OCI-LY3 (cell line): Measurements from ENCODE around the gene TENT4B.

Source experiments
- H2AFZ ChIP-seq: fragments of 200-600, 300-600 bp; shearing (Covaris generic); 2 replicates; pipeline ENCODE4 v1.6.0; 2014; ENCODE audit warnings: antibody characterized with exemption, low read depth, low read length
- H3K27ac ChIP-seq: fragments of 200-600, 300-600 bp; sonication (generic); 2 replicates; pipeline ENCODE4 v1.5.1; 2014; ENCODE audit warnings: mild to moderate bottlenecking, low read length, moderate library complexity, mixed read lengths
- H3K27me3 ChIP-seq: fragments of 200-600, 300-600 bp; sonication (generic); 2 replicates; pipeline ENCODE4 v1.6.1; 2014; ENCODE audit warnings: low read depth, low read length, mixed read lengths
- H3K36me3 ChIP-seq: fragments of 200-600, 300-600 bp; sonication (generic); replicated peaks from 2 replicates; pipeline ENCODE3; 2014; ENCODE audit warnings: low read depth, low read length, mixed read lengths
- H3K4me1 ChIP-seq: fragments of 300-600, 200-600 bp; sonication (generic); 2 replicates; pipeline ENCODE4 v1.6.1; 2014; ENCODE audit warnings: low read length, mixed read lengths
- H3K4me2 ChIP-seq: fragments of 200-600, 300-600 bp; sonication (generic); 2 replicates; pipeline ENCODE4 v1.6.1; 2014; ENCODE audit warnings: low read length, mixed read lengths
- H3K4me3 ChIP-seq: fragments of 300-600, 200-600 bp; sonication (generic); 2 replicates; pipeline ENCODE4 v1.5.1; 2014; ENCODE audit warnings: antibody characterized with exemption, mild to moderate bottlenecking, low read length, moderate library complexity
- H3K79me2 ChIP-seq: fragments of 300-600, 200-600 bp; shearing (Covaris generic); 2 replicates; pipeline ENCODE4 v1.6.1; 2014; ENCODE audit warnings: mild to moderate bottlenecking, low read length, mixed read lengths
- H3K9ac ChIP-seq: fragments of 300-600, 200-600 bp; shearing (Covaris generic); 2 replicates; pipeline ENCODE4 v1.6.0; 2014; ENCODE audit warnings: mild to moderate bottlenecking, low read length, moderate library complexity
- H3K9me3 ChIP-seq: fragments of 200-600, 300-600 bp; shearing (Covaris generic); 2 replicates; pipeline ENCODE4 v1.6.1; 2014; ENCODE audit warnings: low read length, mixed read lengths; ENCODE audit not compliant: insufficient read depth
- H4K20me1 ChIP-seq: fragments of 200-600, 300-600 bp; sonication (generic); 2 replicates; pipeline ENCODE4 v1.6.1; 2016; ENCODE audit warnings: low read length, mixed read lengths; ENCODE audit not compliant: insufficient read depth
- EZH2phosphoT487 ChIP-seq: fragments of 200-600 bp; shearing (Covaris generic); IDR thresholded peaks from 2 replicates; pipeline ENCODE4 v1.6.1; 2018; ENCODE audit warnings: antibody characterized with exemption, mixed run types, low read depth
- TF ChIP-seq, protein P1 (sequence below): fragments of 200-600, 300-600 bp; sonication (generic); IDR thresholded peaks from 2 replicates; pipeline ENCODE4 v1.5.1; 2014; ENCODE audit warnings: antibody characterized with exemption, low read length, low read depth

TENT4B gene

DNA sequence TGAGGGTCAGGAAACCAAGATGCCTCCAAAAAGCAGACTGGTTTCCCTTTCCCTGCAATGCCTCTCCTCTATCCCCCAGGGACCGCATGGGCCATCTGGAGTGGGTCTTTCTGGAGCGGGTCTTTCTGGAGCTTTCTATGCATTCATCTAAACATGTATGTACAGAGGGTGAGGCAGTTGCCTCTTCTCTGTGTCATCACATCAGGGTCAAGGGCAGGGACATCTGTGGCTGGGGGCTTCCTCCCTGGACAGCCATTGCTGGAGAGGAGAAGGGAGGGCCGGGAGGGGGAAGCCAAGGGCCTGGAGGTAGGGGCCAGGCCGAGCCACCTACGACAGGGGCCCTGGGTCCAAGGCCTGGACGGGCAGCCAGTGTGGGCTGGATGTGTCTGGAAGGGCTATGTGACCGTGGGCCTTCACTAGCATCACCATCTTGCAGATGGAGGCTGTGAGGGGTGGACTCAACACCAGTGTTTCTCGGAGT is 114.1 kb downstream of the TENT4B start:
- no peak overlapping the region for H3K27ac ChIP-seq
- peak overlapping the region; percentile 77; the same call in 1 of the 2 replicates for H3K9ac ChIP-seq
- TF ChIP-seq, protein P1, sequence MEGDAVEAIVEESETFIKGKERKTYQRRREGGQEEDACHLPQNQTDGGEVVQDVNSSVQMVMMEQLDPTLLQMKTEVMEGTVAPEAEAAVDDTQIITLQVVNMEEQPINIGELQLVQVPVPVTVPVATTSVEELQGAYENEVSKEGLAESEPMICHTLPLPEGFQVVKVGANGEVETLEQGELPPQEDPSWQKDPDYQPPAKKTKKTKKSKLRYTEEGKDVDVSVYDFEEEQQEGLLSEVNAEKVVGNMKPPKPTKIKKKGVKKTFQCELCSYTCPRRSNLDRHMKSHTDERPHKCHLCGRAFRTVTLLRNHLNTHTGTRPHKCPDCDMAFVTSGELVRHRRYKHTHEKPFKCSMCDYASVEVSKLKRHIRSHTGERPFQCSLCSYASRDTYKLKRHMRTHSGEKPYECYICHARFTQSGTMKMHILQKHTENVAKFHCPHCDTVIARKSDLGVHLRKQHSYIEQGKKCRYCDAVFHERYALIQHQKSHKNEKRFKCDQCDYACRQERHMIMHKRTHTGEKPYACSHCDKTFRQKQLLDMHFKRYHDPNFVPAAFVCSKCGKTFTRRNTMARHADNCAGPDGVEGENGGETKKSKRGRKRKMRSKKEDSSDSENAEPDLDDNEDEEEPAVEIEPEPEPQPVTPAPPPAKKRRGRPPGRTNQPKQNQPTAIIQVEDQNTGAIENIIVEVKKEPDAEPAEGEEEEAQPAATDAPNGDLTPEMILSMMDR: no peak
- no peak for TF ChIP-seq EZH2phosphoT487
- no peaks in the 10 kb centered on the region for H3K9me3 ChIP-seq
- H3K4me2 ChIP-seq: peak overlapping the region; percentile 98
- no peaks in the 10 kb centered on the region for H3K36me3 ChIP-seq
- H3K4me3 ChIP-seq: peak overlapping the region; percentile 84
- peaks cover 32% of the 10 kb centered on the region for H3K4me1 ChIP-seq
- no peaks in the 10 kb centered on the region for H3K27me3 ChIP-seq
- no peaks in the 10 kb centered on the region for H3K79me2 ChIP-seq
- no peak overlapping the region for H2AFZ ChIP-seq
- no peaks in the 10 kb centered on the region for H4K20me1 ChIP-seq

DNA sequence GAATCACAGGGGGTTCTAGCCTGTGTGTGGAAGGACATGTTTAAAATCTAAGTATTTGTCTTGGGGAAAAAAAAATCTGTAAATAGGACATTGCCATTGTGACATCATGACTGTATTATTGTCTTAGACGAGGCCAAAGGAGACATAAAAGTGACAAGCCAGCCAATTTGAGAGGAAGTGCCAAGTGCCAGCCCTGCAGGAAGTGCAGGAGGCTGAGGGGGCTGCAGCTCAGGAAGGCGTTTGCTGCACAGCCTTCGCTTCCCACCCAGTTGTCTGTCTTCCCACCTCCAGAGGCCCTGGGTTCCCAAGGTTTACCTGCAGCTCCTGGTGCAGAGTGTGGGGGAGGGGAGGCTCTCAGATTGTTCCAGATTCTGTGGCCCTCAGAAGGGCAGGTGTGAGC is 114.5 kb downstream of the TENT4B start:
- peak overlapping the region; percentile 98; the same call in 1 of the 2 replicates for H3K4me2 ChIP-seq
- no peaks in the 10 kb centered on the region for H3K79me2 ChIP-seq
- H3K9me3 ChIP-seq: no peaks in the 10 kb centered on the region
- H3K27ac ChIP-seq: no peak overlapping the region
- H3K4me3 ChIP-seq: no peak overlapping the region
- no peak overlapping the region for H3K9ac ChIP-seq
- H4K20me1 ChIP-seq: no peaks in the 10 kb centered on the region
- no peak overlapping the region for H2AFZ ChIP-seq
- H3K27me3 ChIP-seq: no peaks in the 10 kb centered on the region
- TF ChIP-seq, protein P1: no peak
- no peak for TF ChIP-seq EZH2phosphoT487
- no peaks in the 10 kb centered on the region for H3K36me3 ChIP-seq
- H3K4me1 ChIP-seq: peaks cover 32% of the 10 kb centered on the region

DNA sequence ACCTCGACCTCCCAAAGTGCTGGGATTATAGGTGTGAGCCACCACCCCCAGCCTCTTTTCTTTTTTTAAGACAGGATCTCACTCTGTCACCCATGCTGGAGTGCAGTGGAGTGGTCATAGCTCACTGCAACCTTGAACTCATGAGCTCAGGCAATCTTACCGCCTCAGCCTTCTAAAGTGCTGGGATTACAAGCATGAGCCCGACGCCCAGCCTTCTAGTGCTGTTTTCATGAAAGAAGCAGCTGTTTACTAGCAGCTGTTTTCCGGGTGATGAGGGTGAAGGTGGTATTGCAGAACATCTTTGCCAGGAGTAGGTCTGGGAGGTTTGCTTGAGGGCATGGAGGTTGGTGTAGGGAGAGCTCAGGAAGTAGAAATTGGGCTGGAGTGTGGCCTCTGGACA is 115.2 kb downstream of the TENT4B start:
- Histone ChIP-seq H3K4me2 (no peak overlapping the region), H3K27me3 (no peaks in the 10 kb centered on the region), H3K79me2 (no peaks in the 10 kb centered on the region), H3K9ac (no peak overlapping the region), H3K27ac (no peak overlapping the region), H3K4me3 (no peak overlapping the region), H4K20me1 (no peaks in the 10 kb centered on the region), H3K36me3 (no peaks in the 10 kb centered on the region), H3K9me3 (no peaks in the 10 kb centered on the region), H3K4me1 (peaks cover 34% of the 10 kb centered on the region), H2AFZ (no peak overlapping the region)
- no peak for TF ChIP-seq EZH2phosphoT487
- TF ChIP-seq, protein P1: no peak

DNA sequence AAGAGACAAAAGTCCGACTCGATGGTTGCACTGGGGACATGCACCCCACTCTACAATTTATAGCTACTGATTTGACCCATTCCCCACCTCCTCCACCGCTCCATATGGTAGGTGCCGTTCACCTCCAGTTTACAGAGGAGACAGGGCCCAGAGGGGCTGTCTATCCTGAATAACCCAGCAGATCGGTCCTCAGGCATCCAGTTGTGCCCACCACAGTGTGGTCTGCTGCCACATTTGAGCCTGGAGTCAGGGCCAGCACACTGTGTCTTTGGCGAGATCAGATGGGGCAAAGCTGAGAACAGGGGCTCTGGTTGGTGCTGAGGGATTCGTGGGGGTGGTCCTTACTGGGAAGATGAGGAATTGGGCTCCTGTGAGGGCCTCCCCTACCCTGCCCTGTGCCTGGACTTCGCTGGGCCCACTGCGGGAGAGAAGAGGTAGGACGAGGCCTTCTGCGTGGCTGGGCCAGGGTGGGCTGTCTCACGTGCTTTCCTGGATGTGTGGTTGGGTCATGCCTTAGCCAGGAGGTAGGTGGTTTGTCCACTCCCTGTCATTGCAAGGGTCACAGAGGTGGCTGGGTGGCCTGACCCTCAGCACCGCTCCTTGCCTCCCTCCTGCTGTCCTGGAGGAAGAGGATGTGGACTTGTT is 116.1 kb downstream of the TENT4B start:
- Histone ChIP-seq H3K27ac (no peak overlapping the region), H3K4me1 (peaks cover 34% of the 10 kb centered on the region), H3K4me2 (no peak overlapping the region)

More for the DNA sequence above, 116.1 kb downstream of the TENT4B start:
- Histone ChIP-seq H3K27me3 (no peaks in the 10 kb centered on the region), H2AFZ (no peak overlapping the region), H3K36me3 (no peaks in the 10 kb centered on the region), H3K4me3 (no peak overlapping the region), H3K79me2 (no peaks in the 10 kb centered on the region), H3K9me3 (no peaks in the 10 kb centered on the region), H3K9ac (no peak overlapping the region), H4K20me1 (no peaks in the 10 kb centered on the region)
- TF ChIP-seq, protein P1: no peak
- TF ChIP-seq EZH2phosphoT487: no peak
